Stomach (tissue), 9 donors: Measurements from ENCODE around the gene ZIC1. TPM values are rescaled to one million over a fixed set of nuclear protein-coding genes. Genes with fewer than 3 reads are reported as not detected.

ENCODE experiments used
- DNase-seq, 2 donors: peaks; one replicate each; pipeline versions ENCODE4 v3.0.0 to v3.0.0-alpha.2; 2013 to 2019
- H3K27ac ChIP-seq, 5 donors: fragments of 200-600 bp in 4 of 5; sonication (generic) in 4 of 5; one replicate each; pipeline ENCODE4 v1.5.1; 2013 to 2019; ENCODE audit warnings: mild to moderate bottlenecking in 1 of 5, moderate library complexity in 1 of 5
- H3K27me3 ChIP-seq, 3 donors: fragments of 200-600 bp; sonication (generic); one replicate each; pipeline ENCODE4 v1.5.1; 2017 to 2019; ENCODE audit warnings: mixed run types in 1 of 3
- H3K36me3 ChIP-seq, 4 donors: fragments of 200-600 bp; sonication (generic); 1 replicate in 3 of 4; 2 replicates in 1 of 4; pipeline ENCODE4 v1.5.1; 2016 to 2019
- H3K4me1 ChIP-seq, 4 donors: fragments of 200-600 bp; sonication (generic); one replicate each; pipeline ENCODE4 v1.5.1; 2016 to 2019
- H3K4me3 ChIP-seq, 4 donors: fragments of 200-600 bp; sonication (generic) in 3 of 4; one replicate each; pipeline ENCODE4 v1.5.1; 2016 to 2019; ENCODE audit warnings: mild to moderate bottlenecking in 1 of 4
- H3K9me3 ChIP-seq, 4 donors: fragments of 200-600 bp; sonication (generic); one replicate each; pipeline ENCODE4 v1.5.1; 2016 to 2019
- EP300 ChIP-seq: sonication (generic); formaldehyde crosslinking; IDR thresholded peaks from one replicate; pipeline ENCODE4 v1.6.1; 2017; ENCODE audit warnings: antibody characterized with exemption
- POLR2A ChIP-seq, 4 donors: fragments of 450-650 bp; IDR thresholded peaks; one replicate each; pipeline ENCODE4 v1.6.1; 2016; ENCODE audit warnings: antibody characterized with exemption in 4 of 4, control low read depth in 2 of 4, mild to moderate bottlenecking in 1 of 4, moderate library complexity in 1 of 4
- POLR2AphosphoS5 ChIP-seq, 3 donors: sonication (generic); formaldehyde crosslinking; IDR thresholded peaks; one replicate each; pipeline ENCODE4 v1.6.1; 2016; ENCODE audit warnings: antibody characterized with exemption in 3 of 3
- WGBS, 5 donors: extraction: QIAGEN DNeasy Blood & Tissue Kit in 3 of 5; methylation state at CpG; one replicate each; pipeline versions ENCODE4 v1.1.5 to v1.1.7; 2013 to 2018; 5-methylcytosine and 5-hydroxymethylcytosine counted together
- intact Hi-C: fragments of 100-400 bp; cut with DNase I; formaldehyde crosslinking; loops from one replicate; pipeline ENCODE4 v1.15.1; 2023; ENCODE audit warnings: low total_unique reads
- polyA plus RNA-seq, 3 donors: library from polyadenylated mRNA; stranded (reverse); fragments of 200-250 nt; gene quantifications; one replicate each; pipeline ENCODE4 v1.2.3, GENCODE V29; 2013
- total RNA-seq, 5 donors: library from RNA; depleted of rRNA; stranded (reverse); fragments of >200 nt; gene quantifications; one replicate each; pipeline versions ENCODE4 v1.1.0 to v1.2.3, GENCODE V29; 2014 to 2016
- TF ChIP-seq, protein P1 (sequence below), 7 experiments: fragments of 450-650 bp in 4 of 7; fragments of 200-600 bp in 3 of 7; sonication (generic) in 3 of 7; IDR thresholded peaks; one replicate each; pipeline ENCODE4 v1.5.1; 2016 to 2019; ENCODE audit warnings: antibody characterized with exemption in 7 of 7, control low read depth in 2 of 7, mild to moderate bottlenecking in 1 of 7
- donor health status: healthy with polysubstance abuse.
- donor health status: Bipolar disorder and iron deficiency.
- donor health status: healthy.

Gene ZIC1
- total and polyA plus RNA-seq, 8 donors, result 0.76 TPM; not detected in 7

DNA sequence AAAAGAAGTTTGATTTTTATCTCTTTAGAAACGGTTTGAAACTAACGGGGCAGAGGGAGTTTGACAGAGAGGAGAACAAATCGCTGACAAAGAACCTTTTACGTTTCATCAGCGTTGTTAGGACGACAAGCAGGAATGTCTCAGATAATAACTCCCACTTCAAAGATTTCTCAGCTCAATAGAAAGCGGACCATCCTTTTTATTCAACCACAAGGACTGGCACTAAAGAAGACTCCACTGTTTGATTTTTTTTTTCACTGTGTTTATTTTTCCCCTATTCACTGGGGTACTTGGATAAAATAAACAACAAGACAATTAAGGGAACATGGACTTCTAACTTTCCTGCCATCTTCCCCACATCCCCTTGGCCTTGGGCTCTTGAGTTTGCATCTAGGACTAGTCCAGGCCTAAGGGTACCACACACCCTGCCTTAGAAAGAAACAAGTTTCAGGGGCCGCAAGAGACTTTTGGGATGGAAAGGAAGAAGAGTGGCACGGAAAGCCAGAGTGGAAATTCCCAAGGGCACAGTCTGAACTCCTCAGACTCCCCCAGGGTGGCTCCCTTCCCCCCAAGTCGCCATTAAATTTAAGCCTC lies 21.8 kb upstream of the ZIC1 start:
- Histone ChIP-seq H3K4me3 (no peak overlapping the region), H3K4me1 (peaks cover 0 to 20% (median 12%) of the 10 kb centered on the region in 4 donors), H3K9me3 (peaks cover 4 to 48% (median 28%) of the 10 kb centered on the region in 4 donors), H3K27me3 (peaks cover 52 to 100% (median 97%) of the 10 kb centered on the region in 3 donors), H3K36me3 (no peaks in the 10 kb centered on the region), H3K27ac (no peak overlapping the region)
- no peak for TF ChIP-seq POLR2A (IDR thresholded peaks at IDR 0.05)
- DNase-seq, result no peak
- 6 to 8% (median 7%) methylated on average over 10 of the region's 10 CpGs for WGBS, 5 donors
- intact Hi-C loops, result no loop called here

DNA sequence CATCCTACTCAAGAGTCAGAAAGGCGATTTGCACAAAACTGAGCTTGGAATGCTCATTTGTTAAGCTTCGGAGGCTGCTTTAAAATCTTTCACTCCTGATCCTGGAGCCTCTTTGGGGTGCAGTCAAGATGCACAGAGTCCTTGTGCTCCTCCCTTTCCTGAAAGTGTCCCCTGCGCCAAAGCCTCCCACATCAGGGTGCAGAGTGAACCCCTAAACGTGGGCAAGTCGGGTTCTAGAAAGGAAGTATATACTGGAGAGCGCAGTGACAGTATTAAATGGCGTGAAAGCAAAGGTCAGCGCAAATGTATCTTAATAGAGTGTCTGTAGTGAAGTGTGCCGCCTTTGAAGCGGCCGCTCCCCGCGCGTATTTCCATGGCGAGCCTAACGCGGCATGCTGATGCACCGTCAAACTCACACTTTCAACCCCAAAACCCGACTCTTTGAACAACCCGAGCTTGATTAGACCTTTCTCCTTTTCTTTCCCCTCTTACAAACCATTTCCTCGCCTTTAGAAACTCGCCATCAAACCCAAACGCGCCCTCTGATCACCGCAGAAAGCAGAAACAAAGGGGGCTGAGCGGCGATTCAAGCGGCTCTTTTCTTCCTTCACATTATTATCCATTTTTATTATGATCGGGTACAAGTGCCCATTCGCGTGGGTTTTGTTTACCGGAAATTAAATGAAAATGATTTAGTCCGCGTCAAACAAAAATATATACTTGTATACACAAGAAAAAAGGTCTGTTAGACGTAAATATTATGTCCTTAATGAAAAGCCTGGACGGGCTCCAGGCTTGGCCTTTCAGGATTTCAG lies 21.1 kb upstream of the ZIC1 start:
- Histone ChIP-seq H3K27me3 (peaks cover 55 to 100% (median 97%) of the 10 kb centered on the region in 3 donors), H3K9me3 (peaks cover 4 to 53% (median 27%) of the 10 kb centered on the region in 4 donors), H3K4me3 (no peak overlapping the region), H3K4me1 (peaks cover 0 to 27% (median 19%) of the 10 kb centered on the region in 4 donors), H3K27ac (no peak overlapping the region), H3K36me3 (no peaks in the 10 kb centered on the region)
- no peak for DNase-seq
- intact Hi-C loops, result no loop called here
- no peak for TF ChIP-seq EP300
- TF ChIP-seq POLR2A (IDR thresholded peaks at IDR 0.05), result no peak
- WGBS, 5 donors, result 5 to 8% (median 8%) methylated on average over 36 of the region's 36 CpGs

DNA sequence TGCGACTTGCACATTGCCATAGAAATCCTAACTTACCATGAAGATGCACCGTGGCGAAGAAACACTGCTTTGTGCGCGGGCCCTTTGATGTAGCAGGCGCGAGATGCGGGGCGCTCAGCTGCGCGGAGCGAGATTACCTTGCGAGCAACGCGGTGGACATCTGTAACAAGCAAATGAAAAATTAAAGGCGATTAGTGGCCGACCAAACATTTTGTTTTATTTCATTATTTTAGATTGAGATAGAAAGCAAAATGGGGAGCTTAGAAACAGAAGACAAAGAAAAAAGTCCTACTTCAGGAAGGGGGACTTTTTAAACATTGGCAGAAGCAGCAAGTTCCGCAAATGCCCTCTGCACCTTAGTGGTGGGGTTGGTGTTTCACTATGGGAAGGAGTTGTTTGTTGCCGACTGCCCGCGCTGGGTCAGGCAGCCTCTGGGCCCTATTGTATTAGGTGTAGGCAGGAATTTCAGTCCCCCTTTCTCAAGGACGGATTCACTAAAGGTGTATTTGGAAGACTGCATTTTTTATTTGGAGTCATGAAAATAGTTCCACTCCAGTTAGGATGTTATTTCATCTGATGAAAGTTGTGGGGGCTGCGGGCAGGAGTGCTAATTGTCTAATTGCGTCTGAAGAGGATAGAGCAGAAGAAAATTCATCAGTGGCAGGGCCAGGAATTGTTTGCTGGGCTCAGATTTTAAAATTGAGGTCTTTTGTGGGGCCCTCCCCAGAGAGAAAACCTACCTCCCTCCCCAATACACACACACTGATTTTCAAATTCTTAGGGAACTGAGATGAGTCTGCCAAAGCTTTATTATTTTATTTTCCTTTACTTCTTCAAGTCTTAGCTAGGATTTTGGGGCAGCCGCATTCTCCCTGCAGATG lies 20.2 kb upstream of the ZIC1 start:
- Histone ChIP-seq H3K4me3 (no peak overlapping the region), H3K36me3 (no peaks in the 10 kb centered on the region), H3K4me1 (peaks cover 0 to 36% (median 26%) of the 10 kb centered on the region in 4 donors), H3K9me3 (peaks cover 4 to 61% (median 28%) of the 10 kb centered on the region in 4 donors), H3K27ac (no peak overlapping the region), H3K27me3 (peaks cover 53 to 100% (median 98%) of the 10 kb centered on the region in 3 donors)
- WGBS, 5 donors, result 7 to 10% (median 9%) methylated on average over 25 of the region's 25 CpGs
- intact Hi-C loops, result no loop called here
- no peak for DNase-seq
- TF ChIP-seq POLR2AphosphoS5 (IDR thresholded peaks at IDR 0.05) (no peak), POLR2A (IDR thresholded peaks at IDR 0.05) (no peak), EP300 (no peak)
- TF ChIP-seq, protein P1, sequence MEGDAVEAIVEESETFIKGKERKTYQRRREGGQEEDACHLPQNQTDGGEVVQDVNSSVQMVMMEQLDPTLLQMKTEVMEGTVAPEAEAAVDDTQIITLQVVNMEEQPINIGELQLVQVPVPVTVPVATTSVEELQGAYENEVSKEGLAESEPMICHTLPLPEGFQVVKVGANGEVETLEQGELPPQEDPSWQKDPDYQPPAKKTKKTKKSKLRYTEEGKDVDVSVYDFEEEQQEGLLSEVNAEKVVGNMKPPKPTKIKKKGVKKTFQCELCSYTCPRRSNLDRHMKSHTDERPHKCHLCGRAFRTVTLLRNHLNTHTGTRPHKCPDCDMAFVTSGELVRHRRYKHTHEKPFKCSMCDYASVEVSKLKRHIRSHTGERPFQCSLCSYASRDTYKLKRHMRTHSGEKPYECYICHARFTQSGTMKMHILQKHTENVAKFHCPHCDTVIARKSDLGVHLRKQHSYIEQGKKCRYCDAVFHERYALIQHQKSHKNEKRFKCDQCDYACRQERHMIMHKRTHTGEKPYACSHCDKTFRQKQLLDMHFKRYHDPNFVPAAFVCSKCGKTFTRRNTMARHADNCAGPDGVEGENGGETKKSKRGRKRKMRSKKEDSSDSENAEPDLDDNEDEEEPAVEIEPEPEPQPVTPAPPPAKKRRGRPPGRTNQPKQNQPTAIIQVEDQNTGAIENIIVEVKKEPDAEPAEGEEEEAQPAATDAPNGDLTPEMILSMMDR (IDR thresholded peaks at IDR 0.05), result no peak

DNA sequence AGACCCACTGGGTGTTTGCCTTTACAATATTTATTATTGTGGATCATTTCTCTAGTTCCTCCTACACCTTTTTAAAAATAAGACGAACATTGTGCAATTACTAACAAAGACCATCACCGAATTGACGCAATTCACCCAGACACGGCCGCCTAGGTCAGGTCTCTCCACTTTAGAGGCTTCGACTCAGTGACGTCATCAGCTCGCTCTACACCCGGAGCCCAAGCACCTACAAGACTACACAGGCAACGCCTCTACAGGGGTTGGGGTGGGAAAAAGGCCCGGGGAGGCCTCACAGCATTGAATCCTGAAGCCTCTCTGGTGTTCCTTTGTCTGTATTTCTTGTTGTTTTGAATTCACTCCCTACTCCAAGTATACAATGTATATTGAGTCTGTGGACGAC lies 19.4 kb upstream of the ZIC1 start:
- TF ChIP-seq POLR2A (IDR thresholded peaks at IDR 0.05), result no peak
- TF ChIP-seq, protein P1 (IDR thresholded peaks at IDR 0.05), result no peak
- no peak for TF ChIP-seq POLR2AphosphoS5 (IDR thresholded peaks at IDR 0.05)
- TF ChIP-seq EP300, result no peak
- H3K27ac ChIP-seq, result no peak overlapping the region
- 3 to 10% (median 5%) methylated on average over 12 of the region's 12 CpGs for WGBS, 5 donors
- peaks cover 56 to 100% (median 97%) of the 10 kb centered on the region in 3 donors for H3K27me3 ChIP-seq
- no peaks in the 10 kb centered on the region for H3K36me3 ChIP-seq
- H3K4me1 ChIP-seq, result peaks cover 0 to 42% (median 29%) of the 10 kb centered on the region in 4 donors
- no peak overlapping the region for H3K4me3 ChIP-seq
- peaks cover 4 to 61% (median 28%) of the 10 kb centered on the region in 4 donors for H3K9me3 ChIP-seq
- DNase-seq, result no peak
- intact Hi-C loops, result no loop called here
